ENCODE measurements around the gene SCUBE1.

SCUBE1 gene

GRCh38 chr22:43213962-43214361, 129.2 kb downstream of the SCUBE1 start:
- DNase-seq (ENCODE audit: low spot score) = no peak

GRCh38 chr22:43213051-43213450, 130.1 kb downstream of the SCUBE1 start:
- DNase-seq (ENCODE audit: low spot score) = no peak

- DNase-seq (ENCODE audit: low spot score) = no peak
Observed at GRCh38 chr22:43212434-43212952, 130.7 kb downstream of the SCUBE1 start.

GRCh38 chr22:43211941-43212433, 131.2 kb downstream of the SCUBE1 start:
- no peak for DNase-seq (ENCODE audit: low spot score)

- DNase-seq (ENCODE audit: low spot score) = no peak
Observed at GRCh38 chr22:43210631-43211515, 132.3 kb downstream of the SCUBE1 start.

GRCh38 chr22:43209971-43210370, 133.2 kb downstream of the SCUBE1 start:
- DNase-seq (ENCODE audit: low spot score) = no peak

GRCh38 chr22:43209523-43209890, 133.7 kb downstream of the SCUBE1 start:
- DNase-seq (ENCODE audit: low spot score) = no peak

GRCh38 chr22:43208703-43209522, 134.3 kb downstream of the SCUBE1 start:
- no peak for DNase-seq (ENCODE audit: low spot score)

GRCh38 chr22:43207849-43208702, 135.1 kb downstream of the SCUBE1 start:
- no peak for DNase-seq (ENCODE audit: low spot score)

- no peak for DNase-seq (ENCODE audit: low spot score)
Observed at GRCh38 chr22:43207386-43207785, 135.8 kb downstream of the SCUBE1 start.

- DNase-seq (ENCODE audit: low spot score) = no peak
Observed at GRCh38 chr22:43206509-43207161, 136.5 kb downstream of the SCUBE1 start.

- DNase-seq (ENCODE audit: low spot score) = no peak
Observed at GRCh38 chr22:43205748-43206508, 137.2 kb downstream of the SCUBE1 start.

- DNase-seq (ENCODE audit: low spot score) = no peak
Observed at GRCh38 chr22:43205261-43205691, 137.9 kb downstream of the SCUBE1 start.

GRCh38 chr22:43203471-43203981, 139.6 kb downstream of the SCUBE1 start:
- DNase-seq (ENCODE audit: low spot score) = no peak

- no peak for DNase-seq (ENCODE audit: low spot score)
Observed at GRCh38 chr22:43202756-43203410, 140.3 kb downstream of the SCUBE1 start.

GRCh38 chr22:43202326-43202725, 140.8 kb downstream of the SCUBE1 start:
- no peak for DNase-seq (ENCODE audit: low spot score)

GRCh38 chr22:43201486-43202219, 141.5 kb downstream of the SCUBE1 start:
- no peak for DNase-seq (ENCODE audit: low spot score)

- no peak for DNase-seq (ENCODE audit: low spot score)
Observed at GRCh38 chr22:43200555-43200954, 142.6 kb downstream of the SCUBE1 start.

GRCh38 chr22:43200031-43200430, 143.1 kb downstream of the SCUBE1 start:
- DNase-seq (ENCODE audit: low spot score) = no peak

Measured in COLO829 (cell line).